ENCODE data around the gene ALG5. TPM values are rescaled to one million over a fixed set of nuclear protein-coding genes. Genes with fewer than 3 reads are reported as not detected.

The ALG5 gene
- total RNA-seq, 4 donors from 2014 or later, result 9.8 to 20.9 (median 13.2) TPM

DNA sequence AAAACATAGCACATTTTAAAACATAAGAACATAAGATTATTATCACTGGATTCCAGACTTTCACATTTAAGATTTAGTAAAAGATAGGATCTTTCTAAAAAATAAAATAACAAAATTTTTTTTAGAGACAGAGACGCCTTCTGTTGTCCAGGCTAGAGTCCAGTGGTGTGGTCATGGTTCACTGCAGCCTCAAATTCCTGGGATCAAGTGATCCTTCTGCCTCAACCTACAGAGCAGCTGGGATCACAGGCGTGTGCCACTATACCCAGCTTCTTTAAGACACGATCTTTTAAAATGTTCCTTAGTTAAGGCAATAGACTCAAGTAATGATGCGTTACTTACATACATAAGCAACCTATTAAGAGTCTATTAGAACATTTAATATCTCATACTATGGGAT is 32.7 kb downstream of the ALG5 start:
- in situ Hi-C loops (cut with MboI; ENCODE audit: low sequenced_read_pairs in 4 of 4), result no loop called here
- intact Hi-C loops (cut with DNase I; ENCODE audit: low total_unique reads), result no loop called here
- Histone ChIP-seq H3K4me1 (no peaks in the 10 kb centered on the region), H3K27me3 (no peaks in the 10 kb centered on the region), H3K36me3 (peaks cover 2 to 70% of the 10 kb centered on the region in 2 donors), H3K4me3 (no peak overlapping the region), H3K9me3 (no peaks in the 10 kb centered on the region), H3K27ac (no peak overlapping the region)
- TF ChIP-seq, protein P1, sequence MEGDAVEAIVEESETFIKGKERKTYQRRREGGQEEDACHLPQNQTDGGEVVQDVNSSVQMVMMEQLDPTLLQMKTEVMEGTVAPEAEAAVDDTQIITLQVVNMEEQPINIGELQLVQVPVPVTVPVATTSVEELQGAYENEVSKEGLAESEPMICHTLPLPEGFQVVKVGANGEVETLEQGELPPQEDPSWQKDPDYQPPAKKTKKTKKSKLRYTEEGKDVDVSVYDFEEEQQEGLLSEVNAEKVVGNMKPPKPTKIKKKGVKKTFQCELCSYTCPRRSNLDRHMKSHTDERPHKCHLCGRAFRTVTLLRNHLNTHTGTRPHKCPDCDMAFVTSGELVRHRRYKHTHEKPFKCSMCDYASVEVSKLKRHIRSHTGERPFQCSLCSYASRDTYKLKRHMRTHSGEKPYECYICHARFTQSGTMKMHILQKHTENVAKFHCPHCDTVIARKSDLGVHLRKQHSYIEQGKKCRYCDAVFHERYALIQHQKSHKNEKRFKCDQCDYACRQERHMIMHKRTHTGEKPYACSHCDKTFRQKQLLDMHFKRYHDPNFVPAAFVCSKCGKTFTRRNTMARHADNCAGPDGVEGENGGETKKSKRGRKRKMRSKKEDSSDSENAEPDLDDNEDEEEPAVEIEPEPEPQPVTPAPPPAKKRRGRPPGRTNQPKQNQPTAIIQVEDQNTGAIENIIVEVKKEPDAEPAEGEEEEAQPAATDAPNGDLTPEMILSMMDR (IDR thresholded peaks at IDR 0.05 in 4 of 5, conservative IDR thresholded peaks at IDR 0.05 in 1 of 5), result no peak
- TF ChIP-seq POLR2A (IDR thresholded peaks at IDR 0.05), result no peak
- ATAC-seq, result no peak
- no peak for DNase-seq

DNA sequence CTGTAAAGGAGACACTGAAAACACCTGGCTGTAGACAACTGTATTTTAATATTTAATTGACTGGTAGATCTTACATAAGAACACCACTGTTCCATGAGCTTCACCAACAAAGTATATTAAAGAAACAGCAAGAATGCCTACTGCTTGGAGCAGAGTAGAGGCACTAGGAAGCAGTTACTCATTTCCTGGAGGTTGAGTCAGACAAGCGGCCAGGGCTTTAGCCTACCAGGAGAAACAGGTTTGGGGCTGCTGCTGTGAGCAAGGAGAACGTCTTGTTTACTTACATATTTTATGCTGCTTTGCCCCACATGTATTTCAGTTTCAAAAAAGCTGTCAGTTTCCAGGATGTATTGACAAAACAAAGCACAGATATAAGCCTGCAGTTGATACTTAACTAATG is 33.4 kb downstream of the ALG5 start:
- H3K9me3 ChIP-seq, result no peaks in the 10 kb centered on the region
- H3K4me1 ChIP-seq, result no peaks in the 10 kb centered on the region
- DNase-seq (no peak), ATAC-seq (no peak)
- TF ChIP-seq, protein P1 (IDR thresholded peaks at IDR 0.05 in 4 of 5, conservative IDR thresholded peaks at IDR 0.05 in 1 of 5), result no peak
- no peak for TF ChIP-seq POLR2A (IDR thresholded peaks at IDR 0.05)
- H3K4me3 ChIP-seq, result no peak overlapping the region
- in situ Hi-C loops (cut with MboI; ENCODE audit: low sequenced_read_pairs in 4 of 4), result no loop called here
- no peak overlapping the region for H3K27ac ChIP-seq
- H3K36me3 ChIP-seq, result peaks cover 2 to 70% of the 10 kb centered on the region in 2 donors
- no peaks in the 10 kb centered on the region for H3K27me3 ChIP-seq
- intact Hi-C loops (cut with DNase I; ENCODE audit: low total_unique reads), result no loop called here

DNA sequence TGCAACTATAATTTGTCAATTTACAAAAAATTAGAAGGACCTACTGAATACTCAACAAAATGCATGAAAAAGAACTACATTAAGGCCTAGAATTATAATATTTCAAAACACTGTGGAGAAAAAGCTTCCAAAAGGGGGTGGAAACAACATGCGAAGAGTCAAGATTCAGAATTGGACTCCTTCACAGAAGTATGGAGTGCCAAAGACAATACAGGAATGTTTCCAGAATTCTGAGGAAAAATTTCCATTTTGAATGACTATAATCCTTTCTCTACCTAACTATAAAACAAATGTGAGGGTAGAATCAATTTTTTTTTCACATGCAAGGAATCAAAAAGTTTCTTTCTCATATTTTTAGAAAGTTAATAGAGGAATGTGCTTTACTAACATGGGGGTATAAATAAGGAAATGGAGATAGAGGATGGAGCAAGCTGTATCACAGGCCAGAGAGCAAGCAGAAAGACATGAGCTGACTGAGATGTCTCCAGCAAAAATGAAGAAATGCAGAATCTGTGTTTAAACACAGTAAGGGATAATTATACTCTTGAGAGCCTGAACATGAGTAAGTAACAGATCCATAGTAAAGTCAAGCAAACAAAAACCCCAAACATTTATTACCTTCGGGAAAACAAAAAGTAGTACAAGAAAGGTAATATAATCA is 39.6 kb downstream of the ALG5 start:
- Histone ChIP-seq H3K36me3 (peaks cover 2 to 46% of the 10 kb centered on the region in 2 donors), H3K27ac (no peak overlapping the region), H3K27me3 (no peaks in the 10 kb centered on the region), H3K4me3 (no peak overlapping the region), H3K9me3 (no peaks in the 10 kb centered on the region), H3K4me1 (no peaks in the 10 kb centered on the region)
- no peak for ATAC-seq
- TF ChIP-seq, protein P1 (IDR thresholded peaks at IDR 0.05 in 4 of 5, conservative IDR thresholded peaks at IDR 0.05 in 1 of 5), result no peak
- no peak for TF ChIP-seq POLR2A (IDR thresholded peaks at IDR 0.05)
- in situ Hi-C loops (cut with MboI; ENCODE audit: low sequenced_read_pairs in 4 of 4) (no loop called here), intact Hi-C loops (cut with DNase I; ENCODE audit: low total_unique reads) (no loop called here)
- DNase-seq, result no peak

DNA sequence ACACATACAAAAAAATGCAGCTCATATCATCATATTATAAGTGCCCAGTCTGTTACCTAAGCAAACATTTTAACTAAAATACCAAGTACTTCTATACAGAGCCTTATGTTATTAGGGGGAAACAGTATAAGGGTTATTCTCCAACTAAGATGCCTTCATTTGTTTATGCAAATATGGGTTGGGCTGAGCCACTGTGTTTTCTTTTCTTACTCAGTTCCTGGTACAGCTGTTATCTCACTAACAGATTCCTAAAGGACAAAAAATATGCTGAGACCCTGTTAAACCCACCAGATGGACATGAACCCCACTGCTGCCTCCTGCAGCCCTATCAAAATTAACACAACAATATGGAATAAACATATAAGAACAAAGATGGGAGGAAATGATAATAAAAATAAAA is 44.6 kb downstream of the ALG5 start:
- H3K9me3 ChIP-seq, result no peaks in the 10 kb centered on the region
- ATAC-seq (no peak), DNase-seq (no peak)
- H3K27me3 ChIP-seq, result no peaks in the 10 kb centered on the region
- H3K27ac ChIP-seq, result no peak overlapping the region
- intact Hi-C loops (cut with DNase I; ENCODE audit: low total_unique reads) (no loop called here), in situ Hi-C loops (cut with MboI; ENCODE audit: low sequenced_read_pairs in 4 of 4) (no loop called here)
- peaks cover 0 to 40% of the 10 kb centered on the region in 2 donors for H3K36me3 ChIP-seq
- H3K4me1 ChIP-seq, result no peaks in the 10 kb centered on the region
- TF ChIP-seq, protein P1 (IDR thresholded peaks at IDR 0.05 in 4 of 5, conservative IDR thresholded peaks at IDR 0.05 in 1 of 5), result no peak
- no peak for TF ChIP-seq POLR2A (IDR thresholded peaks at IDR 0.05)
- no peak overlapping the region for H3K4me3 ChIP-seq

DNA sequence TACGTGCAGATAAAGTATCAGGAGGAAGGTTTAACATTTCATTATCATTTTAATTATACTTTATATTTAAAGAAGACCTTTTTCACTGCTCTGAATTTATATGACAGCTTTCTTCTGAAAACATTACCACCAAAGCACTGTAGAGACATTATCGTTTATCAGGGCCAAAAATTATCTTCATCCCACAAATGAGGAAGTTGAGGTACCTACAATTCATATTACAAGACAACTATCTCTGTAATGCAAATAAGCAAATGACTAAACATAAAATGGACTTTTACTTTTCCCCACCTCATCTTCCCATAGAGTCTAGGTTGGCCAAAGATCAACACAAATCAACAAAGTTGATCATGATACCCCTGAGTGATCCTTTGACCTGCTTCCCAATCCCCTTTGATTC is 48.2 kb downstream of the ALG5 start:
- no peaks in the 10 kb centered on the region for H3K27me3 ChIP-seq
- in situ Hi-C loops (cut with MboI; ENCODE audit: low sequenced_read_pairs in 4 of 4), result no loop called here
- H3K4me3 ChIP-seq, result no peak overlapping the region
- ATAC-seq, result no peak
- H3K27ac ChIP-seq, result no peak overlapping the region
- no peaks in the 10 kb centered on the region for H3K4me1 ChIP-seq
- intact Hi-C loops (cut with DNase I; ENCODE audit: low total_unique reads), result no loop called here
- H3K9me3 ChIP-seq, result no peaks in the 10 kb centered on the region
- TF ChIP-seq POLR2A (IDR thresholded peaks at IDR 0.05), result no peak
- TF ChIP-seq, protein P1 (IDR thresholded peaks at IDR 0.05 in 4 of 5, conservative IDR thresholded peaks at IDR 0.05 in 1 of 5), result no peak
- peaks cover 0 to 32% of the 10 kb centered on the region in 2 donors for H3K36me3 ChIP-seq
- no peak for DNase-seq

Measured in gastrocnemius medialis (tissue), 4 donors.